ENCODE results near the gene SERGEF.

Gene SERGEF

DNA sequence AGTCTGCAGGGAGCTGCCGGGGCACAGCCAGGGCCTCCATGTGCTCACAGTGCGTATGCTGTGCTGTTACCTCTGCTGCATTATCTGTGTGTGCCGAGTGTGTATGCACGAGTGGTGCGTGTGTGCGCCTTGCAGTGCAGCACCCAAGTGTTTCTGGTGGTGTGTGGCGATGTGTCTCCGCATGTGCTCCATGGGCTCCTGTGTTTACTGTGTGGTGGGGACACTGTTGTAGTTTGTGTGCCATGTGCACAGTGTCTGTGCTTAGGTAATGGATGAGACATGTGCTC lies 246.8 kb downstream of the SERGEF start:
- no peak for DNase-seq

GRCh38 chr11:17765356-17766072 lies 247.3 kb downstream of the SERGEF start:
- no peak for DNase-seq

DNA sequence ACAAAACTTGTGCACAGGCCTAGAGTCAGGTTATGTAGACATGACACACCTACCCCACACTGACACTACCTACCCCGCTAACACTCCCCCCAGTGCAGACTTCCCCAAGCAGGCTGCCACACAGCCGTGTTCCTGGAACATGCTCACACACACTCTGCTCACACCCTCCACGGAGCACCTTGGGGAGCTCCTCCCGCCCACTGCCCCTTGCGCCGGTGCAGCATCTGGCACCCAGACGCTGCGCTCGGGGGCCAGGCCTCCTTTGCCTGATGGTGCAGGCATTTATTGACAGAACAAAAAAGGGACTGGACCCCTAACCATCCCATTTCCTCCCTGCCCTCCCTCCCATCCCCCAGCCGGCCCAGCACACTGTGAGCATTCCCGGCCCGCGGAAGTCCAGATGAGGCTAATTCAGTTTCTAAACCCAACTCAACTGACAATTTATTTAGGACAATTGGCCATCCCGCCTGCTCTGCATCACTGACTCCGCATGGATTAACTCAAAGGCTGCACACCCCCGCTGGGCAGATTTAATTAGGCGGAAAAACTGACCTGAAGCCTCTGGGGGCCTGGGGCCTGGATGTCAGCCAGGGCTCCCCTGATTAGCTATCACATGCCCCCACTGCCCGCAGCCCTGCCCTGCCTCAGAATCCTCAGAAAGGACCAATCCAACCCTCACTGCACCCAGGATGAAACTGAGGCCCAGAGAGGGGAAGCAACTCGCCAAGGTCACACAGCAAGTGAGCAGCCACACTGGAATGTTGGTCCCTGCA lies 248.2 kb downstream of the SERGEF start:
- no peak for DNase-seq

DNA sequence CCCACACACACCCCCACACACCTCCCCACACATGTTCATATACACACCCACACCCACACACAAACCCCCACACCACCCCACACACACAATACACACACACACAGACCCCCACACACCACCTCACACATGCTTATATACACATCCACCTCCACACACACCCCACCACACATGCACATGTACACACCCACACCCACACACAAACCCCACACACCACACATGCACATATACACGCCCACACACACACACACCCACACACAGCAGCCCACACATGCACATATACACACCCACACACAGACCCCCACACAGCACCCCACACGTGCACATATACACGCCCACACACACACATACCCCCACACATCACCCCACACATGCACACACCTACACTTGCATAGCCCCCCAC lies 249.1 kb downstream of the SERGEF start:
- no peak for DNase-seq

DNA sequence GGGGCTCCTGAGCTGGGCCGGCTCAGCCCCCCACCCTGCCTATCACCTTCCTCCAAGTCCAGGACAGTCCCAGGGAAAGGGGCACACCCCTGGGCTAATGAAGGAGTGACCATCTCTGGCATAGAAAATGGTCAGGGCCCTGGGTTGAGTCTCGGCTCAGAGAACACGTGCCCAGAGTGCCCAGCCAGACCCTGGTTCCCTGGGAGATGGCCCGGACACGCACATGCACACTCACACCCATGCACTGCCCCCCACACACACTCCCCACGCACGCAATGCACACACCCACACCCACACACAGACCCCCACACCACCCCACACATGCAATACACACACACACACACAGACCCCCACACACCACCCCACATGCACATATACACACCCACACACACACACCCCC lies 249.6 kb downstream of the SERGEF start:
- no peak for DNase-seq

- no peak for DNase-seq
Observed at GRCh38 chr11:17762309-17762974, 250.4 kb downstream of the SERGEF start.

DNA sequence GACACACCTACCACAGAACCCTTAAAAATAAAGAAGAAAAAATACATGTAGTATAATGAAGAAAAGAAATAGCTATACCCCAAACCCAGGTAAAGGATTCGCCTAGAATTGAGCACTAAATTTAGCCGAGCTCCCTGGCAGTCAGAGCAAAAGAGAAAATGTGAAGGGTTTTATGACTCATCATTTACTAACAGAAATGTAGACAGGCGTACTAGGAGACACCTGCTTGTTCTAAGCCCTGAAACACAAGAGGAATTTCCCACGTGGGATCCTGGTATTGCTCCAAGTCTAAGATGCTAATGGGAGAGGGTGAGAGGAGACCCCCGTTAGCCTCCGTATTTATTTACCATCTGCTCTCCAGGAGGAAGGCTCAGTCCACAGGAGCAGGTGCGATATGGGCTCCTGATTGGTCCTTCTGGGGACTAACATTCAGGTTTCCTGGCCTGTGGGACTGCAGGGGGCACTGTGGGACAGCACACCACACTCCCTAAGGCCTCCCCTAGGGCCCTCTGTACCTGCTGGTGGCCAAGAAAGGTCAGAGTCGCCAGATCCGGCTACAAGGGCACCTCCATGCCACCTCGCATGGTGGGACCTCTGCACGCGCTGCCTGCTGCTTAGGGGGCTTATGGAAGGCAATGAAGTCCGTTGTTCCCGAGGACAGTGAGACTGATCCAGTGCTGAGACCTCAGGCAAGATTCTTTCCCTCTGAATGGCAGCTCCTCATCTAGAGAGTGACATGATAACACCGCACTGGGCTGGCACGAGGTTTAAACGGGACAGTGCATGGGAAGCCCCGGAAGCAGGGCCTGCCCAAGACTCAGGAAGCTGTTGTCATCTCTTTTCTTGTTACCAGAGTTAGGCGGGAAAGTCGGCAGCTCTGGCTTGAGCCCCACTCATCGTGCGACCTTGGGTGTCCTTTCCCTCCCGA lies 252.5 kb downstream of the SERGEF start:
- DNase-seq: no peak

DNA sequence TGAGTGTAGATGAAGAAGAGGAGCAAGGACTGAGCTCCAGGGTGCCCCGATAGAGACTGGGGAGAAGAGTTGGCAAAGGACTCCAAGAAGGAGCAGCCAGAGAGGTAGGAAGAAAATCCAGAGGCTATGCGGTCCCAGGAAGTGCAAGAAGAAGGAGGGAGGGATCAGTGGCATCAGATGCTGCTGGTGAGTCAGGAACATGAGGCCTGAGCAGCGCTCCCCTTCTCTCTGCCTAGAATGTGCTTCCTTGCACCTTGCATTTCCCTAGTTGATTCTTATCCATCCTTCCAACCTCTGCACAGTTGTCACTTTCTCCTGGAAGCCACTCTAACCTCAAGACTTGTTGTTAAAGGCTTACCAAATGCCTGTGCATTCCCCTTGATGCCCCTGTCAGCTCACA lies 257.0 kb downstream of the SERGEF start:
- no peak for DNase-seq

GRCh38 chr11:17753641-17754040 lies 259.2 kb downstream of the SERGEF start:
- no peak for DNase-seq

GRCh38 chr11:17753153-17753552 lies 259.7 kb downstream of the SERGEF start:
- no peak for DNase-seq

DNA sequence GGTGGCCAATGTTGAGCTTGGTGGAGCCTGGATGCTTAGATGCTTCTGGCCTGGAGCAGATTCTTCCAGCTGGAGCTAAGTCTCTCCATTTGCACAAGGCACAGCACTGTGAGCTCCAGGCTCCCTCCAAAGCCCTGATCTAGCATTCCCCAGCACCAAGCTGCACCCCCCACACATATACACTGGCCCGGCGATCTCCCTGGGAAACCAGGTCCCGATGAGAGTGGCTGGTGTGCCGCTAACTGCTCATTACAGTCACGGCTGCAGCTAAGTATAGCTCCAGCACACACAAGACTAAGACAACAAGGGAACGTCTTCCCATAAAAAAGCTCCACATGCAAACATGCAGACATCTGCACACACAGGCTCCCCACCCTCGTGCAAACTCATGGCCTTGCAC lies 260.7 kb downstream of the SERGEF start:
- no peak for DNase-seq

GRCh38 chr11:17751558-17751957 lies 261.3 kb downstream of the SERGEF start:
- no peak for DNase-seq

GRCh38 chr11:17750801-17751165 lies 262.1 kb downstream of the SERGEF start:
- DNase-seq: no peak

DNA sequence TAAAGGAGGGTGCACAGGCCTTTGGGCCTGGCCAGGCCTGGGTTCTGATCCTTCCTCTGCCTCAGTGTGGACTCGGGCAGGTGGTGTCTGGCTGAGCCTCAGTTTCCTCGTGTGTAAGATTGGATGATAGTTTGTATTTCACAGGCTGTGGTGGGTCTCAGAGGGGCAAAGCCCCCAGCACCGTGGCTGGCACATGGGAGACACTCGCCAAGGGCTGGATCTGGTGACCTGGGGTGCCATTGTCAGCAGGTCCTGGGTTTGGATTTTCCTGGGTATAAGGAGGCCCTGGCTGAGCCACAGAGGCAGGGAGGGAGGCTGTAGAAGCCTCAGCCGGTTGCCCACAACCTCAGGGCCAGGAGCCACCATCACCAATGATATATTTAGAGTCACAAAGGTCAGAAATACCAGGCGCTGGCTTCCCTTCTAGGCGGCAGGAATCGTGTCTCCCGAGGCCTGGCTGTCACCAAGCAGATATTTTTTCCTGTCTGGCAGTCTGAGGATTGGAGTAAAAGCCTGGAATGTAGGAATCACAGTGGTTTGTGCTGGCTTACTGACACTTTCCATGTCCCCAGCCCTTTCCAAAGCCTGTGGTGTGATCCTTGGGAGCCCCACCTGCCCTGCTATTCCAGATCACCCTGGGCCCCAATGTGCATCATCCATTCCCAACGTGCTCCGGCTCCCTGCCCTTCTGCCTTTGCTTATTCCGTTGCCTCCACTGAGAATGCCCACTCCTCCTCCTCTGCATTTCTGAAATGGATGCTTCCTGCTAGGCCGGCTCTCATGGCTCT lies 262.6 kb downstream of the SERGEF start:
- no peak for DNase-seq

DNA sequence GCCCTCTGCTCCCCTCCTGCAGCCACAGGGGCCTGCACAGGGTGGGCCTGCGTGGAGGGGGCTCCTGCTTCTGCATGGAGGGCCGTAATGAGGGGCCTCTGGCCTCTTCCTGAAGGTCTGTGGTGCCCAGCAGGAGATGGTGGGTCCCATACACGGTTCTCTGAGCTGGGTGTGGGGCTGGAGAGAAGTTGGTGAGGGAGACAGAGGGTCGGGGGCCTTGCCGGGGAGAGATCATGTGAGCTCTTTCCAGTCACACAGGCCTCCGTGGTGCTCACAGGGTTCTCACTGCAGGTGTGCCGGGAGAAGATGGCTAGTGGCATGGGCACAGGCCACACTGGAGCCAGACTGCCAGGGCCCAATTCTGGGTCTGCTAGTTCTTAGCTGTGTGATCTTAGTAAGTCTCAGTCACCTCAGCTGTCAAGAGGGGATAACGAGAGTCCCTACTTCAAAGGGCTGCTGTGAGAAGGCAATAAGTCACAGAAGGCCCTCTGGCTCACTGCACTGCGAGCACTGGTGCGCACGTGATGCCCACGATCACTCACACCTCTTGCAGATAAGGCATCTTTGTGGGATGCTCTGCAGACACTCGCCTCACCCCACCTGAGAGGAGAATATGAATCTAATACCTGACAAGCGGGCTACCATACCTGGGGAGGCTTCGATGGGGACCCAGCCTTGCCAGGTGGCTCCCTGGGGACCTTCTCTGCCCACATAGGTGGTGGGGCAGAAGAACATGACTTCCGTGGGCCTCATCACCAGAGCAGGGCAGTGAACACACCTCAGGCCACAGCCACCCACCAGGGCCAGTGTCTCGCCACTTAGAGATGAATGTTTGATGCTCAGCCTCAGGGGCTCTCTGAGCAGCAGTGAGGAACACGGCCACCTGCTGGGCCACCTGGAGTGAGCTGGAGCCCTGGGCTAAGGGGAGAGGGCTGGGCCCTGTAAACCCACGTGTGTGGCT lies 263.8 kb downstream of the SERGEF start:
- DNase-seq: no peak

DNA sequence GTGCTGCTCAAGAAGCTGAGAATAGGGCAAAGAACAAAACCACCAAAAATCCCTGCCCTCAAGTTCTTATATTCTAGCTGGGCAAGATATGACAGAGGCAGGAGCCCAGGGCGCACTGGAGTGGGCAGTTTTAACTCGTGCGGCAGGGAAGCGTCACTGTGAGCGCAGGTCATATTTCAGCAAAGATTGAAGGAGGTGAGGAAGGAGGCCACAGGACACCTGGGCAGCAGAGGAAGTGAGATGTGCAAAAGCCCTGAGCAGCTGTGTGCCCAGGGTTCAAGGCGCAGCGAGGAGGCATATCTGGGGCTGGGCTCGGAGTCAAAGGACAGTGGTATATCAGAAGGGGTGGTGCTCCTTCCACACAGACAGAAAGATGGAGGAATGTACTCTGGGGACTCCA lies 264.8 kb downstream of the SERGEF start:
- DNase-seq: no peak

GRCh38 chr11:17747131-17747955 lies 265.5 kb downstream of the SERGEF start:
- DNase-seq: no peak

DNA sequence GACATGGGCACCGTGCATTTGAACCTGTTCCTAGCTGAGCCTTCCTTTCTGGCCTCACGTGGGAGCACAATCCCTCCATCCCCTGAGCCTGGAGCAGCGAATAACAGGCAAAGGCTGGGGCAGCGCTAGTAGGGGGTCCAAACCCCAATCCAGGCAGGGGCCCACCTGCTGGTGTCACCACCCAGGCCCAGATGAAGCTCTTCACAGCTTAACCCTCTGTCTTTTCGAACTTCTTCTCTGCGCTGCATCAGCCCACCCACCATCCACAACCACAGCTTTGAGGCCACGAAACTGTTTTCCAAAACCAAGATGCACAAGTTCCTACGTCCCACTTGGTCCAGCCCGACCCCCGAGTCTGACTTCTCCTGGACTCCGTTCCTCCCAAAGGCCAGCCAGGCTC lies 266.8 kb downstream of the SERGEF start:
- no peak for DNase-seq

- no peak for DNase-seq
Observed at GRCh38 chr11:17745023-17745772, 267.6 kb downstream of the SERGEF start.

All from activated naive CD4-positive, alpha-beta T cell (primary cell).